DMS153 (cell line): ENCODE measurements around the gene CDC42BPA.

Experiments
- DNase-seq: peaks from one replicate; lab custom pipeline; 2025; lab: John Stamatoyannopoulos, UW

The CDC42BPA gene

DNA sequence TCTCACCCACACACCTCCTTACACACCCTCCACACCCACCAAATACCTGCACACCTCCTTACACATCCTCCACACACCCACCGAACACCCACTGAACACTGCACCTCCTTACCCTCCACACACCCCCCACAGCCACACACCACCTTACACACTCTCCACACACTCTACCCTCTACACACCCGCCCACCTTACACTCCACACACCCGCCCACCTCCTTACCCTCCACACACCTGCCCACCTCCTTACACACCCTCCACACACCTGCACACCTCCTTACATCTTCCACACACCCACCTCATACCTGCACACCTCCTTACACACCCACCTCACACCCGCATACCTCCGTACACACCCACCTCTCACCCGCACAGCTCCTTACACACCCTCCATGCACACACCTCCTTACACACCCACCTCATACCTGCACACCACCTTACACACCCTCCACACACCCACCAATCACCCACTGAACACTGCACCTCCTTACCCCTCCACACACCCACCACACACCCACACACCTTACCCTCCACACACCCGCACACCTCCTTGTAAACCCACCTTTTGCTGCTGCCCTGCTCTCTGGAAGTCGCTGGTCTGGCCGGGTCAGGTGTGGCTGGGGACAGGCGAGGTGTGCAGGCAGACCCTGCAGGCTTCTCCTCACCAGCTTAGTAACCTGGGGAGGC is 339.7 kb downstream of the CDC42BPA start:
- no peak for DNase-seq

DNA sequence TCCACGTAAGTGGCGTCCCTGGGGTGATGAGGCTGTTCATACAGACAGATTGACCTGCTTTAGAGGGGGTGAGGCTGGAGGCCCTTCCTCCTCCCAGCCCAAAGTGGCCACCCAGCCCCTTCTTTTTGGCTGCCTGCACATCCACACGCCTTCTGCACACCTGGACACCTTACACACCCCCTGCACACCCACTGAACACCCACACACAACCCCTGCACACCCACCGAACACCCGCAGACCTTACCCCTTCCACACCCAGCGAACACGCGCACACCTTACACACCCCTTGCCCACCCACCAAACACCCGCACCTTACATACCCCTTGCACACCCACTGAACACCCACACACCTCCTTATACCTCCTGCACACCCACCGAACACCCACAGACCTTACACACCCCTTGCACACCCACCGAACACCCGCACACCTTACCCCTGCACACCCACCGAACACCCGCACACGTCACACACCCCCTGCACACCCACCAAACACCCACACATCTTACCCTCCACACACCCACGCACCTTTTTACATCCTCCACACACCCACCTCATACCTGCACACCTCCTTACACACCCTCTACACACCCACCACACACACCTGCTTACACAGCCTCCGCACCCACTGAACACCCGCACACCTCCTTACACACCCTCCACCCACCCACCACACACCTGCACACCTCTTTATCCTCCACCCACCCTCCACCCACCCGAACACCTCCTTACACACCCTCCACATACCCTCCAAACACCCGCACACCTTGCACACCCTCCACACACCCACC is 340.5 kb downstream of the CDC42BPA start:
- no peak for DNase-seq

DNA sequence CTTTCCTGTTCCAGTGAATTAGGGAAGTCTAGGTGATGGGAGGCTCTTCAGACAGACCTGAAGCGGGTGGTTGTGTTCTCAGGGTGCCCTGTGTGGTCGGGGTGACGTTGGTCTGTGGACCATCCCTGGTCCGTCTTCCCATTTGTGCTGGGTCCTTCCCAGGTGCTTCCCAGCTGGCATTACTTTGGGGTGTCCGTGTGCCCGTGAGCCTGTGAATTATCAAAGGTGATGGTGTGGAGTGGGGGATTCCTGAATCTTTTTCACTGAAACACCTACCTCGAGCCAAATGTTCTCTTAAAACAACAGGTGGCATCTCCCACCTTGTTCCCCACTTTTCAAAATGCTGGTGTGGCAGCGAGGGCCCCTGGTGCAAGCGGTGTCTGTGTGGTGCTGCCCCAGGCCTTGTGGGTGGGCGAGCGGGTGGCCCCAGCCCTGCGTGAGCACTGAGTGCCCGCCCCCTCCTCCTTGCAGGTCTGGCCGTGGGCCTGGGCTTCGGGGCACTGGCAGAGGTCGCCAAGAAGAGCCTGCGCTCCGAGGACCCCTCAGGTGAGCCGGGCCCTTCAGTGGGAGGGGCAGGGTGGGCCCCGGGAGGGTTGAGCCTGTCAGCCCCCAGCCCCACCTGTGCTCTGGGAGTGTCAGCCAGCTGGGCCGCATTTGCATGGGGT is 341.2 kb downstream of the CDC42BPA start:
- no peak for DNase-seq

DNA sequence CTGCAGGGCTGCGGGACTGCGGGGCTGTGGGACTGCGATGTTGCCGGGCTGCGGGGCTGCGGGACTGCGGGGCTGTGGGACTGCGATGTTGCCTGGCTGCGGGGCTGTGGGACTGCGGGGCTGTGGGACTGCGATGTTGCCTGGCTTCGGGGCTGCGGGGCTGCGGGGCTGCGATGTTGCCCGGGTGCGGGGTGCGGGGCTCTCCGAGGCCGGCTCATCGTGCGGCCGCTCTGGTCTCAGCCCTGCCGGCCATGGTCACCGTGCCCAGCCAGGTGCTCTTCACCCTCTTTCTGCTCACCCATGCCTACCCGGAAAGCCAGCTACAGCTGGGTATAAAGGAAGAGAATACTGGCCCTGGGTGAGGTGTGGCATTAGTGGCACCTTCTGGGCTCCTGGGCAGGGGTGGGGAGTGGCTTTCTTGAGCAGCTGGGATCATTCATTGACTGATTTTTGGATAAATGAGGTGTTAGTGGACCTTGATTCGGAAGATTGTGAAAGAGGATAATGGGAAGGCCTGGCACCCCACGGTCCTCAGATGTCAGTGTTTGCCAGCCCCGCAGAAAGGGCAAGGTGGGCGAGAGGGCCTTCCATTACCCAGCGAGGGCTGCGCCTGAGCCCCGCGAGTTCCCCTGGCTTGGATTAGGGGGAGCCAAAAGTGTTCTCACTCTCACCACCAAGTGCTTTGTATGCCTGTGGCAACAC is 341.9 kb downstream of the CDC42BPA start:
- DNase-seq: peak; percentile 14

DNA sequence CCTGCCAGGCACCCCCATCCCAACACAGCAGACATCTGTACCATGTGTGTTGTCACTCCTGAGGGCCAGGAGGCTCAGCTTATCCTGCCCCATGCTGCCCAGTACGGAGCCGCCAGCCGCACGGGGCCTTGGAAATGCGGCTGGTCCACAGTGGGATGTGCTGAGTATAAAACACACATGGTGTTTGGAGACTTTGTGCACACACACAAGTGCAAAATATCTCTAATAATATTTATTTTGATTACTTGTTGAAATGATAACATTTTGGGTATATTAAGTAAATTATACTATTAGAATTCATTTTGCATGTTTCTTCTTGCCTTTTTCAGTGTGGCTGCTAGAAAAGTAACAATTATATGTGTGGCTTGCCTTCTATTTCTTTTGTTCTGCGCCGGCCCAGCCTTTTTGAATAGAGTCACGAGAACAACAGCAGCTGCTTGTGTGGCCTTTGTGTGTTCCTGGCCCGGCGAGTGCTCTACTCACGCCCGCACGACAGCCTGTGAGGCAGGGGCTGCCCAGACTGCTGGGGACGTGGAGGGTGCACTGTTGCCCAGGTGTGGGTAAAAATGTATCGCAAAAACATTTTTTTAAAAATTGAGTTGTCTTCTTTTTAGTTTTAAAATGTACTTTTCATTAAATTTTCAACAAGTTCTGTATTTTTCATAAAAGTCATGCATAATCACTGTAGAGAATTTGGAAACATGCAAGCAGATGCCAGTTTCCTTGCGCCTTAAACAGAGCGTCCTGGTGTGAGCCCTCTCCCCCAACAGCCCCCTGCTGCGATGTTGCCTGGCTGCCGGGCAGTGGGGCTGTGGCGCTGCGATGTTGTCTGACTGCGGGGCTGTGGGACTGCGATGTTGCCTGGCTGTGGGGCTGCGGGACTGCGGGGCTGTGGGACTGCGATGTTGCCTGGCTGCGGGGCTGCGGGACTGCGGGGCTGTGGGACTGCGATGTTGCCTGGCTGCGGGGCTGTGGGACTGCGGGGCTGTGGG is 342.7 kb downstream of the CDC42BPA start:
- peak; percentile 85 for DNase-seq

DNA sequence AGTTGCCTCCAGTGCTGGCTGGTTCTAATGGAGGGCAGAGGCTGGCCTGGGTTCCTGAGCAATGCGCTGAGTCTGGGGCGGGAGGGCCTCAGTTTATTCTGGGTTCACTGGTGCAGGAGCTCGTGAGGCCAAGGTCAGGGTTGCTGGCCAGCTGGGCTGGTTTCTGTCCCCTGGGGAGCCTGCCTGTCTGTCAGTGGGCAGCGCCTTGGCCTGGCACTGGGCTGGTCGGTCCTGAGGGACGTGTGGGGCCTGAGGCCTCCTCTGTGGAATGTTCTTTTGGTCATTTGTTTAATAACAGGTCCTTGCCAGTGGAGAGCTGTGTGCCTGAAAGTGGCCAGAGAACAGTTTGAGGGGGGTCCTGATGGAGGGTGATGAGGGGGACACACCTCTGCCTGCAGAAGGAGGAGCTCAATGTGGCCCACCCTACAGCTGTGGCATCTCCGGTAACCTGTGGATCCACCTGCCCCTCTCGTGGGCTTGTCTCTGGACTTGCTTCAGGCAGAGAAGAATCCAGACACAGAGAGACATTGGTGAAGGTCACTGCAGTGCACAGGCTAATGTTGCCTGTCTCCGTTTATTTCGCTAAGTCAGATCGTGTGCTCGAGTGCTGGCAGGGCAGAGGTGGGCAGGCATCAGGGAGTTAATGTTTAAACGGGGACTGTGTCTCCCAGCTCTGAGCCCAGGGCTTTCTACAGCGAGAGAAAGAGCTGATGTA is 343.6 kb downstream of the CDC42BPA start:
- peak; percentile 31 for DNase-seq

DNA sequence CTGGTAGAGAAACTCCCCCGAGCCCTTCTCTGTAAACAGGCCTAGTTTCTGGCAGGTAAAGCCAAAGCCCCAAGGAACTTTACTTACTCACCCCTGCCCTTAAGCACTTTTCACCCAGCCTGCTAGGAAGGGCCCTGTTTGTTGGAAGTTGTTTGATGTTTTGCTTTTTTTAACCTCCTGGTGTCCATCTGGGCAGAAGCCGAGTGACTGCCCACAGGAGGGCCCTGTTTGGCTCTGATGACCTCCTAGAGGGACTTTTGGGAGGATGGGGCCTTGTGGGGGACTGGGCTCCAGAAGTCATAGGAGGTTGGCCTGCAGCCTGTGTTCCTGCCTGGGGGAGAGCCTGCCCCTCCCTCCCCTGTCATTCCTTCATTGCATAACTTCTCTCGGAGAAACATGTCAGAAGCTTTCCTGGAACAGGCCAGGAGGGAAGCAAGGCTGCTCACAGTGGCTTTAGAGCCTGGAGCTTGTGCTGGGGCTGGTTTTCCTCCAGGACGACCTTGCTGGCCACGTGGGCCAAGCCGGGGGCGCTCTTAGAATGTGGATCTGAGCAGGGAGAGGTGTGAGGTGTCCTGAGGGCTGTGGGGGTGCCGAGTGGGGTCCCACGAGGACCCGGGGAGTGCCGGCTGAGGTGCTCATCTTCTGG is 344.3 kb downstream of the CDC42BPA start:
- DNase-seq: no peak

DNA sequence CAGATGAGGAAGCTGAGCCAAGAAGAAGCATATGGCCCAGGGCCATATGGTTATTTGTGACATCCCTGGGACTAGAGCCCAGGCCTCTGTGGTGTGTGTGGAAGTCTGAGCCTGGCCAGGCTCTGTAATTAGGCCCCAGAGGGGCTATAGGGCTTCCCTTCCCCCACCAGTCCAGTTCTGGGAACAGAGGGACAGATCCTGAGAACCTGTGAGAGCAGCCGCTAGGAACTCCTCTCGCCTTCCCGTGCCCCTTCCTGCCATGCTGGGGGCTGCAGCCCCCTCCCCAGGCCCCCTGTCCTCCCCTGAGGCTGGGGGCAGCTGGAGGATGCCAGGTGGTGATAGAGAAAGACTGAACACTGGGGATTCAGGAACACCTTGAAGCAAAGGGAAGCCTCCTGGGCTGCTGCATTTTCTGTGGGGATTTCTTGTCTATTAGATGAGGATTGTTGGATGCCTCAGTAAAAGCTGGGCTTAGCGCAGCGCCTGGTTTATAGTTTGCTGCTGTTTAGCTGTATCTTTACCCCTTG is 344.9 kb downstream of the CDC42BPA start:
- no peak for DNase-seq

DNA sequence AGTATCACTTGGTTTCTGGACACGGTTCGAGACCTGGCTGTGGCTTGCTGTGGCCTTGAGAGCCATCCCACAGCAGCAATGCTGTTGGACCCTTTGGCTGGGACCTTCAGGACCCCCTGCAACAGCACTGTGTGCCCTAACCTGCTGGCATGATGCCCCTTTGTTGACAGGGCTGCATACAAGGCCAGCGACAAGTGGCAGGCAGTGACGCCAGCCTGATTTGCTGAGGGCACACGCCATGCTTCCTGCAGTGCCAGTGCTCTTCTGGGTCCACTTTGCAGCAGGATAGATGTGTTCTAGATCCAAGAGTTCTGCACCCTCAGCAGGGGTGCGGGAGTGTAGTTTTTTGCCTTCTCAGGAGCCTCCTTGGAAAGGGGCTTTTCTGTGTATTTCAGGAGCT is 345.4 kb downstream of the CDC42BPA start:
- DNase-seq: no peak

DNA sequence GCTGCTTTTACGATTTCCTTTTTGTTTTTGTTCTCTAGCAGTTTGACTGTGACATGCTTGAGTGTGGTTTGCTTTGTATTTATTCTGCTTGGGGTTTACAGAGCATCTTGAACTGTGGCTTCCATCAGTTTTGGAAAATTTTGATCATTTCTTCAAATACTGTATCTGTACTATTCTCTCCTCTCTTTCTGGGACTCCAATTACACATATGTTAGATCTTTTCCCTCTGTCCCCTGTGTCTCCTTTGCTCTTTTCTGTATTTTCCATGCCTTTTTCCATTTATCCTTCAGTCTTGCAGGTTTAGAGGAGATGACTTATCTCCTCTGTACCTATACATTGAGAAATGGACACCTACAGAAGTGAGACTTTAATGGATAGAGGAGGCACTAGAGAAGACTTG is 346.5 kb downstream of the CDC42BPA start:
- DNase-seq: no peak

DNA sequence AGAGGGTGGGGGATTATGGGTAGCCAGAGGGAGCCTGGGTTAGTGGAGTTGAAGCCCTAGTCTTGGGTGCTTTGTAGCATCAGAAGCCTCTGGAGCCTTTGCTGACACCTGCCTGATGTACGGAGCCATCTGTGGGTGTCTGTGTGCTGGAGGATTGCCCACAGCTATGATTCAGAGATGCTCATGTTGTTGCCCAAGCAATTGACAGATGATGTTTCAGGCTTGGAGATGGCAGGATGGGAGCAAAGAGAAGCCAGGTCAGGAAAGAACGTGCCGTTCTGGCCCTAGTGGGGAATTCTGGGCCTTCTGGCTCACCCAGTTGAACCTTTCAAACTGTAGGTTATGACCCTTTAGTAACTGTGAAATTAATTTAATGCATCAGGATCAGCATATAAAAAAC is 350.6 kb downstream of the CDC42BPA start:
- no peak for DNase-seq

DNA sequence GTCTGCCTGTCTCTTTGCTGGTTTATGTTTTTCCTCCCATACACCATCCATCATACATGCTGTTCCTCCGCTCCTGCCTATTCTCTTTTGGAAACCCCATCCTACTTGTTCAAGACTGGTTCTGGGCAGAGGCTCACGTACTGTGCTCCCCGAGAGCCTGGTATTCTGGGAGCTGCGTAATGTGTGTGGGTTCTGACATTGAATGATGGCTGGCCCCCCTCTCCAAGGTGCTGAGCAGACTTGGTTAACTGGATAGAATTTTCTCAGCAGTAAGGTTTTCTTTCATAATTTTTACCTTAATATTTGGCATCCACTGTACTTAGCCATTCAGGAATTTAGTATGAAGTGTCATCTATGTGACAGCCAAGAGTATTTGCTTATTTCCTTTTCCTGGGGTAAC is 351.6 kb downstream of the CDC42BPA start:
- no peak for DNase-seq

DNA sequence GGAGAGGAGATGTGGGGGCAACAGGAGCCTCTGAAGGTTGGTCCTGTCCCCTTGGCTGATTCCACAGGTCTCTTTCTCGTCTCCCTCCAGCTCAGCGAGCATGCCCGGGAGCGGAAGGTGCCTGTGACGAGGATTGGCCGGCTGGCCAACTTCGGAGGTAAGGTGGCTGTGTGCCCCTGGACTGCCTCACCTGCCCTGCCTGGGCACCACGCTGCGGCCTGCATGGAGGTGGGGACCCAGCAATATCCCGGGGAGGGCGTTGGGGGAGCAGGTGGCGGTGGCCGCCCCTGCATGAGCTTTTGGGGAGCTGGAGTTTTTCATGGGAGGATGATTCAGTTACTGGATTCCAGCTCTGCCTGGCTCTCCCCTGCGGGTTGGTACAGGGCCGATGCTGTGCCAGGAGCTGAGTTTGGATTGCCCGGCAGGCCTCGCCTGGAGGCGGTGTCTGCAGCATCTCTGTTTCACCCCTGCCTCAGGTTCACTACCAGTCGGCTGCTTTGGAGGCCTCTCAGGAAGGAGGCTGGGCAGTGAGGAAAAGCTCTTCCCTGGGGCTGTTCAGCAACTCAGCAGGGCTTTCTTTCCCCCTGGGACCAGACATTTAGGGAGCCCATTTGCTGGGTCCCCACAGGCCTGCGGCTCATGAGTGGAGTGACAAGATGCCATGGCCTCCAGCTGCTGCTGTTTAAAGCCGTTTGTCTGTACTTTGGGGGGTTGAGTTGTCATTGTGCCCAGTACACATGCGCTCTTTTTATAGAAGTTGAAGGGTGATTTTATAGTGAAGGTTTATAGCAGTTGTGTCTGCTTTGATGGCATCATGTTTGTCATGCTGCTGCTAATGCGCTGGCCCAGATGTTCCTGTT is 352.5 kb downstream of the CDC42BPA start:
- DNase-seq: no peak

DNA sequence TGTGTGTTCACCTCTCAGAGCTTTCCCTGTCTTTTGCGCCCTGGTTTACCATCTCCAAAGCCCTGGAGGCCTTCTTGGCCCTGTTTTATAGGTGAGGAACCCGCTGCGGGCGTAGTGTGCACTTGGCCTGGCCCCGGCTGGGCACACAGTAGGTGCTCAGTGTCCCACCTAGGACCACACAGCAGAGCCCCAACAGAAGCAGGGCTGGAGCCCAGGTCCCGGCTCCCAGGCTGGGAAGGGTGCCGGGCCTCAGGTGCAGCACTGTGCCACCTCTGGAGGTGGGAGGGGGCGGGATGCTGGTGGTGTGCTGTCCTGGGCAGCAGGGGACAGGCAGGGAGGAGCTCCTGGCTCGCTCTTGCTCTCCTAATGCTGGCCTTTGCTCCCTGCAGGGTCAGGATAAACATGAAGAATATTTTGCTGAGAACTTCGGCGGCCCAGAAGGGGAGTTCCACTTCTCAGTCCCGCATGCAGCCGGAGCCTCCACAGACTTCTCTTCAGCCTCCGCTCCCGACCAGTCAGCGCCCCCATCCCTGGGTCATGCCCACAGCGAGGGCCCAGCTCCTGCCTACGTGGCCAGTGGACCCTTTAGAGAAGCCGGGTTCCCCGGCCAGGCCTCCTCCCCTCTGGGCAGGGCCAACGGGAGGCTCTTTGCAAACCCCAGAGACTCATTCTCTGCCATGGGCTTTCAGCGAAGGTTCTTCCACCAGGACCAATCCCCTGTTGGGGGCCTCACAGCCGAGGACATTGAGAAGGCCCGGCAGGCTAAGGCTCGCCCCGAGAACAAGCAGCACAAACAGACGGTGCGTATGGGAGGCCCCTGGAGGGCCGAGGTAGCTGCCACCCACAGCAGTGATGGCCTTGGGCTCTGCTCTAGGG is 353.4 kb downstream of the CDC42BPA start:
- no peak for DNase-seq

DNA sequence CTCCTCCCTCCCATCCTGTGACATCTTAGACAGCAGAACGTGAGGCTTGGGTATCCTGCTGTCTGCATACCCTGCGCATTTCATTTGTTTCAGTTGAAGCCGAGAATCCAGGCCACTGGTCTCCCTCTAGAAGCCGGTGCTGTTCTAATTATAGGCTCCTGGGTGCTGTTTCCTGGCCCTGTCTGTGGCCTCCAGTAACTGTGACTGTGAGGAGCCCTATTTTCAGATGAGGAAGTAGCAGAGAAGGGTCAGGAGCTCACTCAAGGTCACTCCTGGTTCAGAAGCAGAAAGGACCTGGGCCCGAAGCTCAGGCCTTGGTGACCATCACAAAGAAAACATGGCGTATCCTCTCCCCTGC is 354.2 kb downstream of the CDC42BPA start:
- no peak for DNase-seq

DNA sequence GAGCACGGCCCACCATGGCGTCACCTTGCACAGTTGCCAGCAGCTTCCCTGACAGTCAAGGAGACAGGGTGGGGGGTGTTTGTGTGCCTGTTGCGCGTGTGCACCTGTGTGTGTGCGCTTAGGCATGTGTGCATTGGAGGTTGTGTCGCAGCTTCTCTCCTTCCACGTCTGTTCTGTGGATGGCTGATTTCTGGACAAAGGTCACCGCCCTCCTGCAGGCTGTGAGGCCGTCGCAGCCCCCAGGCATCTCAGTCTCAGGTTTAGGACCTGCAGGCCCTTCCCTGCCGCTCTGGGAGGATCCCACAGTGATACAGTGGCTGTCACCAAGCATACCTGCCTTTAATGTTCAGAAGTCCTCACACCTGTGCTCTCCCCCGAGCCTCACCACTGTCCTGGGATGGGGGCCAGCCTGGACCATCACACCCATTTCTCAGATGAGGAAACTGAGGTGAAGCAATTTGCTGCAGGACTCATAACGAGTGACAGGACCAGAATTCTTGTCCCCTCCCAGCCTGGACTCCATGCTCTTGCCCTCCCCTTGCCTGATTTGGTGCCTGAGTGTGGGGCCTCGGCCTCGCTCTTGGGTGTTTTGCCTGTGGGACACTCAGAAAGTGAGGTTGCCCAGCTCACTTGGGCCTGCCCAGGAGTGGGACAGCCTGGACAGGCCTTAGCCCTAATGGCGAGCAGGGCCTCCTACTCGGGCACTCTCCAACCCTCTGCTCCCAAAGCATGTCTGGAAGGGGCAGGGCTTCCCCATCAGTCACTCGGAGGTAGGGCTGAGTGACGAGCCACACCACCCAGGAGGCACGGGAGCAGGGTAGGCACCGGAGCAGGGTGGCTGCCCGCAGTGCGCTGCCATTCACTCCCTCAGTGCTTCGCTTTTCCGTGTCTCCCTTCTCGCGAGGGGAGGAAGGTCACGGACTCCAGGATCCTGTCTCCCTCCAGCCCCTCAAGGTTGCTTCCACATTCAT is 355.6 kb downstream of the CDC42BPA start:
- no peak for DNase-seq
